Endothelial cell of hepatic sinusoid (primary cell): ENCODE data around the gene CLEC4D.
"Not testable (repeated sequence)": the region's sequence is repeated elsewhere in the genome, so short reads cannot be mapped to it uniquely, and the experiment has no call there.

Experiments
- in situ Hi-C: cut with HindIII; loops from 2 replicates; pipeline ENCODE4 v1.10.0; 2017; ENCODE audit warnings: low sequenced_read_pairs

CLEC4D gene

GRCh38 chr12:8513256-8513655, at the start of gene CLEC4D:
TSS of gene CLEC4D (plus strand) at chr12:8513503. CDS start at chr12:8513733, 230 bp downstream.
- in situ Hi-C loops = no loop called here

- in situ Hi-C loops = no loop called here
Measured at GRCh38 chr12:8465301-8465996, 47.9 kb upstream of the CLEC4D start.

- in situ Hi-C loops = no loop called here
Measured at GRCh38 chr12:8466241-8466640, 47.1 kb upstream of the CLEC4D start.

GRCh38 chr12:8471090-8471489, 42.2 kb upstream of the CLEC4D start:
- in situ Hi-C loops = loop anchor here (5.0 kb wide), 1 partner anchor 56 kb away; no protein-coding TSS in a partner anchor

- in situ Hi-C loops = no loop called here
Measured at GRCh38 chr12:8475508-8476203, 37.6 kb upstream of the CLEC4D start.

- in situ Hi-C loops = no loop called here
Measured at GRCh38 chr12:8482571-8483061, 30.7 kb upstream of the CLEC4D start.

- in situ Hi-C loops = no loop called here
Measured at GRCh38 chr12:8483079-8483478, 30.2 kb upstream of the CLEC4D start.

GRCh38 chr12:8491646-8492530, 21.4 kb upstream of the CLEC4D start:
- in situ Hi-C loops = no loop called here

- in situ Hi-C loops = no loop called here
Measured at GRCh38 chr12:8493084-8493483, 20.2 kb upstream of the CLEC4D start.

GRCh38 chr12:8495671-8496070, 17.6 kb upstream of the CLEC4D start:
- in situ Hi-C loops = not testable (repeated sequence)

- in situ Hi-C loops = not testable (repeated sequence)
Measured at GRCh38 chr12:8496074-8496473, 17.2 kb upstream of the CLEC4D start.

GRCh38 chr12:8499616-8500015, 13.7 kb upstream of the CLEC4D start:
- in situ Hi-C loops = no loop called here

- in situ Hi-C loops = no loop called here
Measured at GRCh38 chr12:8501720-8502119, 11.6 kb upstream of the CLEC4D start.

GRCh38 chr12:8504351-8504750, 9.0 kb upstream of the CLEC4D start:
- in situ Hi-C loops = no loop called here

GRCh38 chr12:8507596-8507995, 5.7 kb upstream of the CLEC4D start:
- in situ Hi-C loops = no loop called here

- in situ Hi-C loops = no loop called here
Measured at GRCh38 chr12:8508223-8508622, 5.1 kb upstream of the CLEC4D start.

GRCh38 chr12:8508910-8509841, 4.1 kb upstream of the CLEC4D start:
- in situ Hi-C loops = no loop called here

GRCh38 chr12:8517971-8518370, 4.7 kb downstream of the CLEC4D start:
- in situ Hi-C loops = no loop called here

GRCh38 chr12:8519171-8519570, 5.9 kb downstream of the CLEC4D start:
- in situ Hi-C loops = no loop called here
